ENCODE measurements around the gene MPC1L. TPM values are rescaled to one million over a fixed set of nuclear protein-coding genes. Genes with fewer than 3 reads are reported as not detected.

The MPC1L gene
- total RNA-seq, 1 experiment from 2014 or later, result not detected

- no peak for DNase-seq (ENCODE audit: low read depth)
Measured at GRCh38 chrX:40628506-40628905, 5.3 kb downstream of the MPC1L start.

DNA sequence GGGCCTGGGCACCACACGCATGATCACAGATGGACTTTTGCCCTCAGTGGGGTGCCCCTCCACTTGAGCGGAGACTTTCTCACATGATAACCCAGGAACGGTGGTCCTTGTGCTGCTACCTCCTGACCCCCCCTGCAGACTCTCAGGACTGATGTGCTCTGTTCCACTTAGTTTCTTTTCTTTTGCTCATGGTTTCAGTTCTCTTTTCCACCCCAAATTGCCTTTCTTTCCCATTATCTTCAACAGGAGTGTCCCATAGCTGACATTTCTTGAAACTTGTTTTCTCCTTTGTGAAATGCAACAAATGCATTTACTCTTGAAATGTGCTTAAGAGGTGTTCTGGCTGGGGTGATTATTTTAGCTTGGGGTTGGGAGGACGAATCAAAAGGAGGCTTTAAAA is 9.0 kb downstream of the MPC1L start:
- DNase-seq (ENCODE audit: low read depth), result no peak

GRCh38 chrX:40637687-40638086 is 14.5 kb downstream of the MPC1L start:
- DNase-seq (ENCODE audit: low read depth), result no peak

- peak; percentile 8 for DNase-seq (ENCODE audit: low read depth)
Measured at GRCh38 chrX:40644176-40644575, 20.9 kb downstream of the MPC1L start.

DNA sequence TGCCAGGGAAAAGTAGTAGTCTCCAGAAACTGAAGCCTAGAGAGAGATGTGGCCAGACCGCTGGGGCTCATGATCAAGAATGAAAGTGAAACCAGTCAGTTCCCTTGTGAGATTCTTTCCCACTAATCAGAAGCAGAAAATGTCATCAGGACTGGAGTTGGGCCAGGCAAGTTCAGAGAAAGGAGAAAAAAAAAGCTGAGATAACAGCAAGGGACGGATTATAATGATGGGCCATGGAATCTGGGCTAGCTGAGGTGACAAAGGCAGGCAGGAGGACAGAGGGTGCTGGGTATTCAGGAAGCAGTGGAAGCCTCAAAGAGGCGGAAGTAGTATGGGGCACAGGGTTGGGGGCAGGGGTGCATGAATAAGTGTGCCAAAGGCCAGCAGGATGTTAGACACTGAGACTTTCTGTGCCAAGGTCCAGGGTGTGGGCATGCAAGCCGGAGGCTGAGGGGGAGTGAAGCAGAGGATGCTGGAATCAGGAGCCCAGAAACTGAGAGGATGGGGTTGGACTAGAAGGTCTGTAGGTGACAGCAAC is 21.7 kb downstream of the MPC1L start:
- DNase-seq (ENCODE audit: low read depth), result peak; percentile 77

DNA sequence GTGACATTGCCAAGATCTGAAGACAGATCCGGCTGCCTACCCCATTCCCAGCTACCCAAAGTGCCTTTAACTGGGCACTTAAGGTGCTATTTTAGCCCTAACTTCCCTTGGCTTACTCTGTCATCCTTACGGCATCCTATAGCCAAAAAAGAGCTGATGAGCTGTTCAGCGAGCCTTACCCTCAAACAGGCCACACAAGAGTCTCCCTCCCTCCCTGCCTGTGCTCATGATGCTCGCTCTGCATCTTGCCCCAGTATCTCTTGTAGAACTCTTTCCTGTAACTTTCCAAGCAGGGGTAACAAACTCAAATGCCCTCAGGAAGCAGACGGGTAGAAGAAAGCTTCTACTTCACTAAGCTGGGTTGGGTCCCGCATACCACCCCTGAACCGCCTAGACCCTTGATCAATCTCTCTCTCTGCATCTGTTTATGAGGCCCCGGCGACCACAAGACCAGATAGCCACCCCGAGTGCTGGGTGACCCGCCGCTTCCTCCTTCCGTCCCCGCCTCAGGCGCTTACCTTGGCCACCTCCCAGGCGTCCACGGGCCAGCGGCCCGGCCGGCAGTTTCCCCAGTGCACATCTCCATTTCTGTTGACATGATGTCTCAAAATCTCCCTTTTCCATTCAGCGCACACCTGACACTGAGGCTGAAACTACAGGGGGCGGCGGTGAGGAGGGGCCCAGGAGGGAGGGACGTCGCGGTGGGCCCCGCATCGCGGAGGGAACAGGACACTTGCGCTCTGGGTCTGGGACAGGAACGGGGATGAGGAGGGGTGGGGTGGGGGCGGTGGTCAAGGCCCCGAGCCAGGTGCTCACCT is 23.5 kb downstream of the MPC1L start:
- DNase-seq (ENCODE audit: low read depth), result peak; percentile 19

DNA sequence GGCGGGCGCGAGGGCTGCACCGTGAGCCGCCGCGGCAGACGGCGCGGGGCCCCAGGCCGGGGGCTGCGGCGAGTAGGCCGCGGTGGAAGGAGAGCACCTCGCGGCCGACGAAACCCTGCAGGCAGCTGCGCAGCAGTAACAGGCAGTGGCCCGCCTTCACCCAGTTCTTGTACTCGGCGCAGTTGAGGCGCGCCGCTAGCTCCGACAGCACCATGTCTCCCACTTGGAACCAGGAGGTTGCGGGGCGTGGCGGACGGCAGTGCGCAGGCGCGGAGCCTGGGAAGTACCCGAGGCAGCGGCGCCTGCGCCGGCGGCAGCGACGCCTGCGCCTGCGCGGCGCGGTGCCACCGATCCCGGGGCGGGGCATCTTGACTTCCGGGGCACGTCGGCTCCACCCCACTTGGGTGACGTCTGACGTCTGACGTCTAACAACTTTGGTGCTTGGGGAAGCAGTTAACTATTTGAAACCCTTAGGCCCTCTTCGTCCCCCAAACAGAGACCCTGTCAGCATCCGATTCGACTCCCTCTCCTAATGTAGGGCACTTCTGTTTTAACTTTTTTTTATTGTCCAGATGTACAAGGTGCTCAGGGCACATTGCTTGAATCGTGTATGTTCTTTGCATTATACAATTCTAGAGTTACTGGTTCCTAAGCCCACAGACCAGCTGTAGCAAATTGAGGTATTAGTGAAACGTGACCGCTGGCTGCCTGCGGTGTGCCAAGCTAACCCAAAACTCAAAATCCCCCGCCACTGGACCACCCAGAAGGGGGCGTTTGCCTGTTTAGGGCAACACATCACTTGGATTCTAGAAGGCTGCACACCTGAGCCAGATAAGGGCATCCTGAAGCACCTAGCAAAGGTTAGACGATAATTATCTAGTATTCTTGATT is 24.3 kb downstream of the MPC1L start, which contains the start of gene CXorf38:
TSS of gene CXorf38 (minus strand) at position 255 of the 891 bp plus-strand sequence. CDS start at position 214, 41 bp downstream.
- peak; percentile 91 for DNase-seq (ENCODE audit: low read depth)

- DNase-seq (ENCODE audit: low read depth), result peak; percentile 32
Measured at GRCh38 chrX:40651620-40652223, 28.5 kb downstream of the MPC1L start.

GRCh38 chrX:40652664-40653063 is 29.4 kb downstream of the MPC1L start:
- no peak for DNase-seq (ENCODE audit: low read depth)

GRCh38 chrX:40653535-40653934 is 30.3 kb downstream of the MPC1L start:
- DNase-seq (ENCODE audit: low read depth), result no peak

GRCh38 chrX:40660381-40660780 is 37.2 kb downstream of the MPC1L start:
- DNase-seq (ENCODE audit: low read depth), result no peak

GRCh38 chrX:40661489-40661888 is 38.3 kb downstream of the MPC1L start:
- no peak for DNase-seq (ENCODE audit: low read depth)

- DNase-seq (ENCODE audit: low read depth), result no peak
Measured at GRCh38 chrX:40663078-40663740, 40.0 kb downstream of the MPC1L start.

DNA sequence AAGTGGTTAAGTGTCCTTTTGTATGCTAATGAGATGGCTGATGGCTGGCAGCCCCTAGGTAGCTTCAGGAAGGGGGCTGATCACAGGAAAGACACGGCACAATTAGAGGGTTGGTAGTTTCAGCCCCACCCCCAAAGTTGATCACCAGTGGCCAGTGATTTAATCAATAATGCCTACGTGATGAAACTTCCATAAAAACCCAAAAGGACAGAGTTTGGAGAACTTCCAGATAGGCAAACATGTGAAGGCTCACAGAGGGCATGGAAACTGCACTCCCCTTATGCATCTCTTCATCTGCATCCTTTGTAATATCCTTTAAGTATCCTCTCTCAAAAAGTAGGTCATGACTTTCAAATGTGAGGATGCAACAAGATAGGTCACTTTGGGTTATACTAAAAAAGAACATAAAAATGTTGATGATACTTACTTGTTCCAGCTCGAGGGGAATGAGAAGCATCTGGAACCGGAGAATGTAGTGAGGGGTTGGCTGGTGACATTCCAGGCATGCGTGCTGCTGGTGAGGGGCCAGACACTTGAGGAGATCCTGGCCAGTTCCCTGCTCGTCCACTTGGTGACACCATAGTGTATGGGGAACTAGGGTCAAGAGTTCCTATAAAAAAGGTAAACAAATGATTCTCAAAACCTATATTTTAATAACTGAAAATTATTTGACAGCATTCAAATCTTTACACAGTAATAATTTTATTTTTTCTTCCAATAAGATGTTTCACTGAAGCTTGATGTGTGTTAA is 40.8 kb downstream of the MPC1L start:
- no peak for DNase-seq (ENCODE audit: low read depth)

GRCh38 chrX:40671126-40671525 is 47.9 kb downstream of the MPC1L start:
- no peak for DNase-seq (ENCODE audit: low read depth)

Other genes with a start within 250 kb of the MPC1L start
- gene ATP6AP2, start 42.5 kb upstream of the MPC1L start, total RNA-seq (2014; rRNA removed; shearing (Covaris generic)), result 54.8 and 57.0 TPM in 2 replicates
- gene CXorf38, start 24.1 kb downstream of the MPC1L start, total RNA-seq (2014; rRNA removed; shearing (Covaris generic)), result 15.0 and 19.8 TPM in 2 replicates
- 17.4 and 43.6 TPM in 2 replicates for gene MED14, start 112.1 kb downstream of the MPC1L start, total RNA-seq (2014; rRNA removed; shearing (Covaris generic))

Measured in Daoy (cell line).